H1 (cell line): Measurements from ENCODE around the gene DNAAF8. TPM values are rescaled to one million over a fixed set of nuclear protein-coding genes. Genes with fewer than 3 reads are reported as not detected.

Experiments
- HDAC6 ChIP-seq: IDR thresholded peaks from one replicate; pipeline ENCODE4 v1.7.1; 2012; ENCODE audit warnings: low read depth, mild to moderate bottlenecking, inconsistent platforms, low read length, moderate library complexity
- SIN3A ChIP-seq, 2 experiments: IDR thresholded peaks in 1 of 2; conservative IDR thresholded peaks in 1 of 2; 2 replicates each; pipeline ENCODE4 v1.6.1; 2011 to 2012; ENCODE audit warnings: low read length in 2 of 2, improper control_type of control experiment in 1 of 2, low read depth in 1 of 2, mild to moderate bottlenecking in 1 of 2
- SIX5 ChIP-seq: IDR thresholded peaks from 2 replicates; pipeline ENCODE4 v1.6.1; 2011; ENCODE audit warnings: mild to moderate bottlenecking, low read depth, low read length
- TBP ChIP-seq: IDR thresholded peaks from 2 replicates; pipeline ENCODE4 v1.6.1; 2011; ENCODE audit warnings: low read depth, low read length, improper control_type of control experiment
- polyA plus RNA-seq, 7 experiments: library from polyadenylated mRNA; depleted of rRNA in 3 of 7; stranded (reverse) in 5 of 7; unstranded in 2 of 7; fragments of >200 nt in 5 of 7; fragments of 200-250 nt in 2 of 7; gene quantifications; 1 replicate in 5 of 7; 2 replicates in 1 of 7; 4 replicates in 1 of 7; pipeline versions ENCODE4 v1.2.1 to v1.2.3, GENCODE V29; 2011 to 2013; ENCODE audit warnings: missing spikeins in 2 of 7, mixed read lengths in 2 of 7
- total RNA-seq: library from RNA; stranded (reverse); fragmentation: NEBNext Ultra II Directional; extraction: Animal tissue kit (Norgen Biotek cat#: 25700); gene quantifications from 2 replicates; pipeline ENCODE4 v1.2.1, GENCODE V29; 2021

The DNAAF8 gene
- total and polyA plus RNA-seq, 2 of the 8 experiments (the other 6 are each of a cell fraction or from before 2014, with no cell fraction given) = 0.39 TPM; not detected in 1

DNA sequence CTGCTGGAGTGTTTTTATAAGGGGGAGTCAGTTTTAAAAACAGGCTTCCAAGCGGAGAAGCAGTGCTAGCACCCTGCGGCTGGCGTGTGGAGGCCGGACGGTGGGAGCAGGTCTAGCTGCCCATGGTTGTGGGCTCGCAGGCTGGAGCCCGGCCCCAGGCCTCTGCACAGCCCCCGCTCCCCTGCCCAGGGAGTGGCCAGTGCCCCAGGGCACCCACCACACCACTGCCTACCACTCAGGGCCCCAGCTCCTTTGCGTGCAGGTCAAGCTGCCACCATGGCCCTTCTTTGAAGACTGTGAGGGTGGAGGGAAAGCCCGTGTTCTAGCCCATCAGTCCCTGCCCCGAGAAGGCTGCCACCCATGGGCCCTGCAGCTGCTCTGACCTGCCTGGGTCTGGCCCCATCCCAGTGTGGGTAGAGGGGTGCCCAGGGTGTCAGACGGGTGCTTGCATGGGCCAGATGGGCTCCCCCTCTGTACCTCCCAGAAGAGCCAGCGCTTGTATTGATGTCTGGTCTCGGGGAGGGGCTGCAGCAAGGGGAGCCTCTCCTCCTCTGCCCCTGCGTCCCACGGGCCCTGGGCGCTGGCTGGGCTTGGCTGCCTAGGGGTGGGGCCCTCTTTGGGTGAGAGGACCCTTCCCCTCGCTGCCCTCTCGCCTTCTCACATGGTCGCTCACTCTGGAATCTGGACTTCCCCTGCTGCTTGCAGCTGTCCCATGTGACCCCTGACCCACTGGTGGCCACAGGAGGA, 42.5 kb upstream of the DNAAF8 start (continued):
- TF ChIP-seq SIN3A (conservative IDR thresholded peaks at IDR 0.05 in 1 of 2, IDR thresholded peaks at IDR 0.05 in 1 of 2; ENCODE audit: low read depth in 1 of 2, low read length in 2 of 2) = no peak
- TF ChIP-seq HDAC6 = no peak
- TF ChIP-seq TBP = no peak
- no peak for TF ChIP-seq SIX5
- TF ChIP-seq, all 59 proteins: peak for 0
